Raji (cell line): Measurements from ENCODE around the gene AP3M1.

Source experiments
- POLR2A ChIP-seq: IDR thresholded peaks from 2 replicates; pipeline ENCODE4 v1.6.1; 2011; ENCODE audit warnings: low read depth, low read length, control low read depth; ENCODE audit not compliant: insufficient read depth

The AP3M1 gene

GRCh38 chr10:74133923-74134820 is 16.5 kb downstream of the AP3M1 start:
- TF ChIP-seq POLR2A, result no peak

GRCh38 chr10:74123081-74123480 is 27.5 kb downstream of the AP3M1 start:
- no peak for TF ChIP-seq POLR2A

- no peak for TF ChIP-seq POLR2A
Observed at GRCh38 chr10:74122060-74122459, 28.6 kb downstream of the AP3M1 start.

GRCh38 chr10:74121368-74121767 is 29.3 kb downstream of the AP3M1 start:
- no peak for TF ChIP-seq POLR2A

GRCh38 chr10:74120911-74121310 is 29.7 kb downstream of the AP3M1 start:
- TF ChIP-seq POLR2A, result no peak

GRCh38 chr10:74118804-74119203 is 31.8 kb downstream of the AP3M1 start:
- TF ChIP-seq POLR2A, result no peak

GRCh38 chr10:74117738-74118137 is 32.9 kb downstream of the AP3M1 start:
- TF ChIP-seq POLR2A, result no peak

GRCh38 chr10:74114041-74114448 is 36.6 kb downstream of the AP3M1 start:
- no peak for TF ChIP-seq POLR2A

GRCh38 chr10:74113546-74113945 is 37.1 kb downstream of the AP3M1 start:
- TF ChIP-seq POLR2A, result no peak

GRCh38 chr10:74111799-74112198 is 38.8 kb downstream of the AP3M1 start:
- TF ChIP-seq POLR2A, result no peak

GRCh38 chr10:74110120-74110519 is 40.5 kb downstream of the AP3M1 start:
- TF ChIP-seq POLR2A, result no peak

- no peak for TF ChIP-seq POLR2A
Observed at GRCh38 chr10:74109452-74109851, 41.2 kb downstream of the AP3M1 start.

GRCh38 chr10:74107391-74107790 is 43.2 kb downstream of the AP3M1 start:
- TF ChIP-seq POLR2A, result no peak

GRCh38 chr10:74104996-74105395 is 45.6 kb downstream of the AP3M1 start:
- TF ChIP-seq POLR2A, result no peak

- no peak for TF ChIP-seq POLR2A
Observed at GRCh38 chr10:74104480-74104879, 46.1 kb downstream of the AP3M1 start.

GRCh38 chr10:74103560-74104258 is 46.9 kb downstream of the AP3M1 start:
- TF ChIP-seq POLR2A, result no peak
